ENCODE data around the gene DLG5. TPM values are rescaled to one million over a fixed set of nuclear protein-coding genes. Genes with fewer than 3 reads are reported as not detected.
A peak's percentile ranks its signal among the peaks of the same experiment; 100 is the strongest.

The DLG5 gene
- total RNA-seq, 1 experiment from 2014 or later = 69.7 TPM

GRCh38 chr10:77823811-77824542, 102.6 kb downstream of the DLG5 start:
- H3K4me3 Mint-ChIP-seq (ENCODE audit: unreplicated experiment) = no peak overlapping the region
- POLR2A ChIA-PET = no interaction called here
- no peak overlapping the region for H3K27ac Mint-ChIP-seq (ENCODE audit: unreplicated experiment)

GRCh38 chr10:77821551-77821950, 105.0 kb downstream of the DLG5 start:
- ChIA-PET CTCF (no interaction called here), POLR2A (no interaction called here)
- H3K4me1 Mint-ChIP-seq (ENCODE audit: low read depth, unreplicated experiment) = no peaks in the 10 kb centered on the region
- H3K36me3 Mint-ChIP-seq (ENCODE audit: insufficient read depth, unreplicated experiment) = peaks cover 73% of the 10 kb centered on the region
- DNase-seq = no peak
- intact Hi-C loops (cut with micrococcal nuclease; ENCODE audit: unreplicated experiment) = no loop called here
- TF ChIP-seq CTCF (IDR thresholded peaks at IDR 0.05; ENCODE audit: insufficient read depth in 1 of 2, low read depth in 1 of 2, low read length in 1 of 2, severe bottlenecking in 1 of 2, unreplicated experiment in 1 of 2) = no peak
- Histone ChIP-seq H3K27me3 (replicated peaks; ENCODE audit: control insufficient read depth, insufficient read depth, low read length) (no peaks in the 10 kb centered on the region), H3K4me3 (ENCODE audit: low read depth, low read length) (no peak overlapping the region), H3K9me3 (no peaks in the 10 kb centered on the region), H3K36me3 (ENCODE audit: control insufficient read depth, insufficient read depth, low read length) (peaks cover 5% of the 10 kb centered on the region), H3K4me1 (peaks cover 5% of the 10 kb centered on the region; the same call in 1 of the 2 replicates)
- H3K27me3 Mint-ChIP-seq (ENCODE audit: insufficient read depth, unreplicated experiment) = no peaks in the 10 kb centered on the region
- TSS peak; percentile 36 for BruUV-seq (replicated peaks)
- no peaks in the 10 kb centered on the region for H3K9me3 Mint-ChIP-seq (ENCODE audit: unreplicated experiment)
- H3K4me3 Mint-ChIP-seq (ENCODE audit: unreplicated experiment) = no peak overlapping the region
- H3K27ac Mint-ChIP-seq (ENCODE audit: unreplicated experiment) = no peak overlapping the region

More at GRCh38 chr10:77823811-77824542, 102.6 kb downstream of the DLG5 start:
- Mint-ChIP-seq H3K27me3 (ENCODE audit: insufficient read depth, unreplicated experiment) (no peaks in the 10 kb centered on the region), H3K9me3 (ENCODE audit: unreplicated experiment) (no peaks in the 10 kb centered on the region), H3K36me3 (ENCODE audit: insufficient read depth, unreplicated experiment) (peaks cover 71% of the 10 kb centered on the region), H3K4me1 (ENCODE audit: low read depth, unreplicated experiment) (no peaks in the 10 kb centered on the region)
- no peak overlapping the region for H3K4me3 ChIP-seq (ENCODE audit: low read depth, low read length)
- no peak for TF ChIP-seq CTCF (IDR thresholded peaks at IDR 0.05; ENCODE audit: insufficient read depth in 1 of 2, low read depth in 1 of 2, low read length in 1 of 2, severe bottlenecking in 1 of 2, unreplicated experiment in 1 of 2)
- DNase-seq = no peak
- no peaks in the 10 kb centered on the region for H3K27me3 ChIP-seq (replicated peaks; ENCODE audit: control insufficient read depth, insufficient read depth, low read length)
- CTCF ChIA-PET = no interaction called here
- H3K4me1 ChIP-seq = peaks cover 5% of the 10 kb centered on the region; the same call in 1 of the 2 replicates
- no peaks in the 10 kb centered on the region for H3K9me3 ChIP-seq
- peaks cover 5% of the 10 kb centered on the region for H3K36me3 ChIP-seq (ENCODE audit: control insufficient read depth, insufficient read depth, low read length)
- intact Hi-C loops (cut with micrococcal nuclease; ENCODE audit: unreplicated experiment) = no loop called here
- no TSS peak for BruUV-seq (replicated peaks)

- peaks cover 71% of the 10 kb centered on the region for H3K36me3 Mint-ChIP-seq (ENCODE audit: insufficient read depth, unreplicated experiment)
- no peaks in the 10 kb centered on the region for H3K4me1 Mint-ChIP-seq (ENCODE audit: low read depth, unreplicated experiment)
- H3K9me3 ChIP-seq = no peaks in the 10 kb centered on the region
- no peaks in the 10 kb centered on the region for H3K27me3 ChIP-seq (replicated peaks; ENCODE audit: control insufficient read depth, insufficient read depth, low read length)
- H3K27ac Mint-ChIP-seq (ENCODE audit: unreplicated experiment) = no peak overlapping the region
- no peak overlapping the region for H3K4me3 ChIP-seq (ENCODE audit: low read depth, low read length)
- H3K9me3 Mint-ChIP-seq (ENCODE audit: unreplicated experiment) = no peaks in the 10 kb centered on the region
- POLR2A ChIA-PET = no interaction called here
- DNase-seq = no peak
- H3K4me1 ChIP-seq = peaks cover 2% of the 10 kb centered on the region; the same call in 1 of the 2 replicates
- intact Hi-C loops (cut with micrococcal nuclease; ENCODE audit: unreplicated experiment) = no loop called here
- CTCF ChIA-PET = no interaction called here
- H3K27me3 Mint-ChIP-seq (ENCODE audit: insufficient read depth, unreplicated experiment) = no peaks in the 10 kb centered on the region
- H3K4me3 Mint-ChIP-seq (ENCODE audit: unreplicated experiment) = no peak overlapping the region
- no peak for TF ChIP-seq CTCF (IDR thresholded peaks at IDR 0.05; ENCODE audit: insufficient read depth in 1 of 2, low read depth in 1 of 2, low read length in 1 of 2, severe bottlenecking in 1 of 2, unreplicated experiment in 1 of 2)
- H3K36me3 ChIP-seq (ENCODE audit: control insufficient read depth, insufficient read depth, low read length) = peaks cover 6% of the 10 kb centered on the region
- no TSS peak for BruUV-seq (replicated peaks)
Measured at GRCh38 chr10:77821036-77821435, 105.5 kb downstream of the DLG5 start.

Measured in Caco-2 (cell line).